HG02852 (cell line): ENCODE measurements around the gene QSOX1.
A peak's percentile ranks its signal among the peaks of the same experiment; 100 is the strongest.

Experiments used
- ATAC-seq: cut with Tn5 transposase; IDR thresholded peaks from one replicate; pipeline ENCODE4 v1.9.1; 2021; ENCODE audit warnings: mild to moderate bottlenecking, moderate library complexity; ENCODE audit not compliant: unreplicated experiment

Gene QSOX1

GRCh38 chr1:180150982-180151381 lies 3.7 kb upstream of the QSOX1 start:
- no peak for ATAC-seq

- no peak for ATAC-seq
Observed at GRCh38 chr1:180151508-180151907, 3.2 kb upstream of the QSOX1 start.

- no peak for ATAC-seq
Observed at GRCh38 chr1:180152588-180152987, 2.1 kb upstream of the QSOX1 start.

- ATAC-seq, result no peak
Observed at GRCh38 chr1:180153032-180153431, 1.6 kb upstream of the QSOX1 start.

- ATAC-seq, result peak; percentile 0
Observed at GRCh38 chr1:180154003-180154324, 705 bp upstream of the QSOX1 start.

GRCh38 chr1:180155182-180155682 lies 563 bp downstream of the QSOX1 start:
- ATAC-seq, result no peak

GRCh38 chr1:180156201-180156600 lies 1.5 kb downstream of the QSOX1 start:
- ATAC-seq, result no peak

GRCh38 chr1:180156631-180157091 lies 2.0 kb downstream of the QSOX1 start:
- ATAC-seq, result no peak

- no peak for ATAC-seq
Observed at GRCh38 chr1:180157108-180157507, 2.4 kb downstream of the QSOX1 start.

- ATAC-seq, result no peak
Observed at GRCh38 chr1:180157576-180158057, 2.9 kb downstream of the QSOX1 start.

GRCh38 chr1:180158149-180159147 lies 3.8 kb downstream of the QSOX1 start:
- ATAC-seq, result no peak

- ATAC-seq, result no peak
Observed at GRCh38 chr1:180160357-180160756, 5.7 kb downstream of the QSOX1 start.

GRCh38 chr1:180163041-180163440 lies 8.4 kb downstream of the QSOX1 start:
- ATAC-seq, result no peak

GRCh38 chr1:180165096-180165495 lies 10.4 kb downstream of the QSOX1 start:
- no peak for ATAC-seq

- no peak for ATAC-seq
Observed at GRCh38 chr1:180165509-180166435, 11.1 kb downstream of the QSOX1 start.

- ATAC-seq, result no peak
Observed at GRCh38 chr1:180166436-180166800, 11.7 kb downstream of the QSOX1 start.

- ATAC-seq, result no peak
Observed at GRCh38 chr1:180167021-180167701, 12.5 kb downstream of the QSOX1 start.

GRCh38 chr1:180167721-180168467 lies 13.2 kb downstream of the QSOX1 start:
- ATAC-seq, result no peak

- peak; percentile 84 for ATAC-seq
Observed at GRCh38 chr1:180168786-180169639, 14.3 kb downstream of the QSOX1 start.
